PFSK-1 (cell line): ENCODE measurements around the gene HEATR3.

ENCODE experiments used
- POLR2AphosphoS5 ChIP-seq: IDR thresholded peaks from 2 replicates; pipeline ENCODE4 v1.6.1; 2012; ENCODE audit warnings: low read depth, mild to moderate bottlenecking, control low read depth, low read length, moderate library complexity
- REST ChIP-seq, 2 experiments: IDR thresholded peaks; 2 replicates each; pipeline versions ENCODE4 v1.6.1 to v1.8.0; 2011 to 2012; ENCODE audit warnings: low read depth in 2 of 2, low read length in 2 of 2, control low read depth in 1 of 2, inconsistent platforms in 1 of 2, mild to moderate bottlenecking in 1 of 2, moderate library complexity in 1 of 2; ENCODE audit not compliant: insufficient read depth in 1 of 2
- SIN3A ChIP-seq: IDR thresholded peaks from 2 replicates; pipeline ENCODE4 v1.6.1; 2012; ENCODE audit warnings: mild to moderate bottlenecking, low read length, moderate library complexity, borderline replicate concordance; ENCODE audit not compliant: insufficient read depth
- TAF1 ChIP-seq: IDR thresholded peaks from 2 replicates; pipeline ENCODE4 v1.6.1; 2012; ENCODE audit warnings: low read length, control low read depth, borderline replicate concordance; ENCODE audit not compliant: insufficient read depth

DNA sequence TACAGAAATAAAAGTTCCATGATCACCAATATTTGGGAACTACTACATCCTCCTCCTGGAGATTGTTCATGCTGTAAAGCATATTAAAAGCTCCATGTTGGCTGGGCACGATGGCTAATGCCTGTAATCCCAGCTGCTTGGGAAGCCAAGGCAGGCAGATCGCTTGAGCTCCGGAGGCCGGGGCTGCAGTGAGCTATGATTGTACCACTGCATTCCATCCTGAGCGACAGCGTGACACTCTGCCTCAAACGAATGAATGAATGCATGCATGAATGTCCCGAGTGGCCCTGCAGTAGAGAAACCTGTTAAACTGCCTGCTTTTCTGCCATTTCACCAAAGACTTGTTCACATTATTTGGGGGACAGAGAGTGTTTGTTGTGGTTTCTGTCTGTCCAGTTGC lies 25.8 kb upstream of the HEATR3 start:
- TF ChIP-seq POLR2AphosphoS5, result no peak
- TF ChIP-seq SIN3A, result no peak
- TF ChIP-seq TAF1, result no peak
- no peak for TF ChIP-seq REST (IDR thresholded peaks at IDR 0.05; ENCODE audit: insufficient read depth in 1 of 2, low read depth in 2 of 2, low read length in 2 of 2)
